Measurements from ENCODE around the gene NRF1. TPM values are rescaled to one million over a fixed set of nuclear protein-coding genes. Genes with fewer than 3 reads are reported as not detected.

Gene NRF1
- total and polyA plus RNA-seq, 2 of the 8 experiments (the other 6 are each of a cell fraction or from before 2014, with no cell fraction given) = 18.2 to 21.4 TPM

GRCh38 chr7:129588268-129588667 lies 23.3 kb upstream of the NRF1 start:
- Histone ChIP-seq H3K23ac (ENCODE audit: insufficient read length) (no peak overlapping the region), H2BK120ac (replicated peaks; ENCODE audit: low read depth, low read length) (no peak overlapping the region), H2AK5ac (ENCODE audit: low read depth, low read length) (no peak overlapping the region), H3K36me3 (ENCODE audit: control insufficient read depth in 2 of 4, insufficient read depth in 4 of 4, low read length in 3 of 4) (no peaks in the 10 kb centered on the region), H3K79me2 (ENCODE audit: control insufficient read depth in 1 of 2, insufficient read depth in 2 of 2, low read length in 2 of 2) (no peaks in the 10 kb centered on the region), H3K56ac (replicated peaks; ENCODE audit: insufficient read length, low read depth, low read length) (no peak overlapping the region), H3K4me3 (ENCODE audit: extremely low read depth in 1 of 4, insufficient read depth in 2 of 4, low read depth in 3 of 4, low read length in 4 of 4) (no peak overlapping the region), H2BK5ac (ENCODE audit: low read depth, low read length) (no peak overlapping the region), H3K14ac (ENCODE audit: insufficient read length) (no peak overlapping the region), H3K9me3 (ENCODE audit: insufficient read depth in 2 of 2, low read depth in 1 of 2, low read length in 1 of 2) (peaks cover 10 to 15% of the 10 kb centered on the region in 2 experiments), H4K5ac (ENCODE audit: insufficient read length, low read depth, low read length) (no peak overlapping the region), H3K9ac (replicated peaks in 1 of 4; ENCODE audit: extremely low read depth in 1 of 4, low read depth in 3 of 4, low read length in 3 of 4) (no peak overlapping the region), H4K91ac (replicated peaks; ENCODE audit: insufficient read length, low read length) (no peak overlapping the region), H2BK15ac (ENCODE audit: low read length) (no peak overlapping the region), H3K23me2 (ENCODE audit: low read depth, low read length) (no peaks in the 10 kb centered on the region), H3K4me1 (replicated peaks in 1 of 4; ENCODE audit: control insufficient read depth in 3 of 4, insufficient read depth in 4 of 4, low read length in 3 of 4) (no peaks in the 10 kb centered on the region), H3K27ac (ENCODE audit: low read depth, low read length) (no peak overlapping the region), H2BK20ac (ENCODE audit: low read length) (no peak overlapping the region), H4K8ac (ENCODE audit: extremely low read depth, insufficient read depth, low read length) (no peak overlapping the region), H3K79me1 (ENCODE audit: low read depth, low read length) (no peaks in the 10 kb centered on the region), H2AFZ (ENCODE audit: low read length) (no peak overlapping the region), H3K27me3 (replicated peaks in 1 of 4; ENCODE audit: control insufficient read depth in 3 of 4, extremely low read depth in 1 of 4, insufficient read depth in 3 of 4, low read length in 3 of 4) (no peaks in the 10 kb centered on the region; a peak in 1 of 7 replicates), H2BK12ac (ENCODE audit: low read depth, low read length) (no peak overlapping the region), H3K4me2 (ENCODE audit: insufficient read depth in 1 of 2, low read depth in 2 of 2, low read length in 2 of 2) (no peak overlapping the region), H3K4ac (replicated peaks; ENCODE audit: insufficient read length, low read depth, low read length) (no peak overlapping the region), H4K20me1 (replicated peaks in 1 of 2; ENCODE audit: control insufficient read depth in 1 of 2, insufficient read depth in 2 of 2, low read length in 2 of 2) (no peaks in the 10 kb centered on the region), H3K18ac (ENCODE audit: extremely low read depth, low read length) (no peak overlapping the region)
- ChIA-PET POLR2A (ENCODE audit: partially characterized antibody) (no interaction called here), CTCF (ENCODE audit: partially characterized antibody) (interaction anchor here (0.7 to 1.6 kb wide), 6 partner anchors 15 to 242 kb away, joined by 3 to 5 read pairs (median 3); no protein-coding TSS in a partner anchor)
- DNase-seq (ENCODE audit: low read depth in 1 of 2, low spot score in 2 of 2) = no peak
- FAIRE-seq = no peak
- TF ChIP-seq CEBPB (IDR thresholded peaks at IDR 0.05; ENCODE audit: low read depth, low read length) (no peak), GABPA (IDR thresholded peaks at IDR 0.05; ENCODE audit: borderline replicate concordance, insufficient read depth, low read length) (no peak), PHF8 (conservative IDR thresholded peaks at IDR 0.05; ENCODE audit: low read depth, low read length) (no peak), CHD1 (IDR thresholded peaks at IDR 0.05; ENCODE audit: low read depth, low read length) (no peak), KDM5A (IDR thresholded peaks at IDR 0.05; ENCODE audit: low read length) (no peak), NRF1 (IDR thresholded peaks at IDR 0.05; ENCODE audit: low read depth, low read length) (no peak), RBBP5 (IDR thresholded peaks at IDR 0.05; ENCODE audit: borderline replicate concordance, low read depth, low read length) (no peak), SIN3A (conservative IDR thresholded peaks at IDR 0.05 in 1 of 2, IDR thresholded peaks at IDR 0.05 in 1 of 2; ENCODE audit: low read depth in 1 of 2, low read length in 2 of 2) (no peak), RXRA (IDR thresholded peaks at IDR 0.05; ENCODE audit: insufficient read depth, low read depth, low read length) (no peak), TAF7 (optimal IDR thresholded peaks at IDR 0.05; ENCODE audit: borderline replicate concordance, low read depth, low read length) (no peak)
